Measurements from ENCODE around the gene PPP2R3A.
"Not testable (repeated sequence)": the region's sequence is repeated elsewhere in the genome, so short reads cannot be mapped to it uniquely, and the experiment has no call there.

PPP2R3A gene

DNA sequence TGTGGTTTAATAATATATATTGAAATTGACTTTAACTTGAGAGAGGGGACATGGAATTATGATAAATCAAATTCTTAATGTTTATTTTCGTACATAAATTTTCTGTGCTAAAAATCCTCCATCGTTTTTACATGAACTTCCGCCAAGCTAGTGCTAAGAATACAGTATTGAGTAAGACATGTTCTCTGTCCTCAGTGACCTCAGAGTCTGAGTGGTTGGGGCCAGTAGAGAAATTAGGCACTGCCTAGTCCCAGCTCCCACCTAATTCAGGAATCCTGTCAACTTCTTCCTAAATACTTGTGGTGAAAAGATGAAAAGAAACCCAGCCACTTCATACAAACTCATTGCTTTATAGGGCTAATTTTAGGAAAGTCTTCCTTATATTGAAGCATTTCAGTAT lies 110.3 kb downstream of the PPP2R3A start:
- Histone ChIP-seq H3K36me3 (ENCODE audit: control insufficient read depth, insufficient read depth, low read length) (no peaks in the 10 kb centered on the region), H3K27ac (no peak overlapping the region), H3K9ac (no peak overlapping the region)

DNA sequence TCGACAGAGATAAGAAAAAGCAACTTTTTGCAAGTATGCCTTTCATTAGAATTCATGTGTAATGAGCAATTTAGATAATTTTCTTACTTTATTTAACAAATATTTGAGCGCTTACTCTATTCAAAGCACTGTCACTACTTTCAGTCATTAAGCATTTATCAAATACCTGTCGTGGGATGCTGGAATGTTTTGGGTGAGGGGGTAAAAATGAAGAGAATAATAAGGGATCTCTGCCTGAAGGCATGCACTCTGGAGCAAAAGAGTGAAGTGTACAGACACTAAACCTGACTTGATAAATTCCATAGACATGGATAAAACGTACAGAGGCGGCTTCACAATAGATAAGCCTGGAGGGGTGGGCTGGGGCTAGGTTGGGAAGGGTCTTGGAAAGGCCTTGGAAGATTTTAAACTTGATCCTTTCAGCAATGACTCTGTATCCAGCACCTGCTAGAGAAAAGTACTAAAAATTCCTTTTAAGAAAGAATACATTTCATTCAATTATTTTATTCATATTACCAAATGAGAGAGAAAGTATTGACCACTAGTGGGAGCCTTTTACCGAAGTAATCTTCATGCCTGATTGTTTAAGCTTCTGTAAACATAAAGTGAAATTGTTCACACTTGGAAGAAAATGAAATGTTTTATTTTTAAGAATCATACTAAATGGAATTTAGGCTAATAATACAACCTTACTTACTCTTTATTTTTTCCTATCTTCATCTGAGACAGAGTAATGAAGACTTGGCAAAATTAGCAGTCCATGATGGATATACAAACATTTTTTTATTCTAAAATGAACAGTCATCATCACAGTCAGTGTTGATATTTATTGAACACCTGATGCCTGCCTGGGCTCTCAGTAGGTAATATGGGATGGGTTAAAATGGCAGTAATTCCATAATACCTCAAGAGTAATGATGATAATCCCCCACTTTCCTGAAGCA lies 113.2 kb downstream of the PPP2R3A start:
- no peaks in the 10 kb centered on the region for H3K9me3 ChIP-seq (ENCODE audit: control insufficient read depth, low read length)
- no peak overlapping the region for H3K9ac ChIP-seq
- no peak overlapping the region for H2AFZ ChIP-seq
- H3K4me3 ChIP-seq (ENCODE audit: low read depth, low read length): no peak overlapping the region
- TF ChIP-seq, protein P1, sequence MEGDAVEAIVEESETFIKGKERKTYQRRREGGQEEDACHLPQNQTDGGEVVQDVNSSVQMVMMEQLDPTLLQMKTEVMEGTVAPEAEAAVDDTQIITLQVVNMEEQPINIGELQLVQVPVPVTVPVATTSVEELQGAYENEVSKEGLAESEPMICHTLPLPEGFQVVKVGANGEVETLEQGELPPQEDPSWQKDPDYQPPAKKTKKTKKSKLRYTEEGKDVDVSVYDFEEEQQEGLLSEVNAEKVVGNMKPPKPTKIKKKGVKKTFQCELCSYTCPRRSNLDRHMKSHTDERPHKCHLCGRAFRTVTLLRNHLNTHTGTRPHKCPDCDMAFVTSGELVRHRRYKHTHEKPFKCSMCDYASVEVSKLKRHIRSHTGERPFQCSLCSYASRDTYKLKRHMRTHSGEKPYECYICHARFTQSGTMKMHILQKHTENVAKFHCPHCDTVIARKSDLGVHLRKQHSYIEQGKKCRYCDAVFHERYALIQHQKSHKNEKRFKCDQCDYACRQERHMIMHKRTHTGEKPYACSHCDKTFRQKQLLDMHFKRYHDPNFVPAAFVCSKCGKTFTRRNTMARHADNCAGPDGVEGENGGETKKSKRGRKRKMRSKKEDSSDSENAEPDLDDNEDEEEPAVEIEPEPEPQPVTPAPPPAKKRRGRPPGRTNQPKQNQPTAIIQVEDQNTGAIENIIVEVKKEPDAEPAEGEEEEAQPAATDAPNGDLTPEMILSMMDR (IDR thresholded peaks at IDR 0.05): peak; percentile 69
- no peak overlapping the region for H3K27ac ChIP-seq
- H3K27me3 ChIP-seq (ENCODE audit: control insufficient read depth, insufficient read depth, low read length): no peaks in the 10 kb centered on the region
- no peaks in the 10 kb centered on the region for H3K36me3 ChIP-seq (ENCODE audit: control insufficient read depth, insufficient read depth, low read length)
- H3K4me2 ChIP-seq (ENCODE audit: low read length): no peak overlapping the region
- no peaks in the 10 kb centered on the region for H3K4me1 ChIP-seq
- H3K79me2 ChIP-seq: no peaks in the 10 kb centered on the region

More for the DNA sequence above, 110.3 kb downstream of the PPP2R3A start:
- Histone ChIP-seq H3K79me2 (no peaks in the 10 kb centered on the region), H3K27me3 (ENCODE audit: control insufficient read depth, insufficient read depth, low read length) (no peaks in the 10 kb centered on the region), H3K4me1 (peaks cover 5% of the 10 kb centered on the region), H3K4me3 (ENCODE audit: low read depth, low read length) (no peak overlapping the region), H3K9me3 (ENCODE audit: control insufficient read depth, low read length) (no peaks in the 10 kb centered on the region), H3K4me2 (ENCODE audit: low read length) (no peak overlapping the region), H2AFZ (no peak overlapping the region)
- TF ChIP-seq, protein P1 (IDR thresholded peaks at IDR 0.05): no peak

DNA sequence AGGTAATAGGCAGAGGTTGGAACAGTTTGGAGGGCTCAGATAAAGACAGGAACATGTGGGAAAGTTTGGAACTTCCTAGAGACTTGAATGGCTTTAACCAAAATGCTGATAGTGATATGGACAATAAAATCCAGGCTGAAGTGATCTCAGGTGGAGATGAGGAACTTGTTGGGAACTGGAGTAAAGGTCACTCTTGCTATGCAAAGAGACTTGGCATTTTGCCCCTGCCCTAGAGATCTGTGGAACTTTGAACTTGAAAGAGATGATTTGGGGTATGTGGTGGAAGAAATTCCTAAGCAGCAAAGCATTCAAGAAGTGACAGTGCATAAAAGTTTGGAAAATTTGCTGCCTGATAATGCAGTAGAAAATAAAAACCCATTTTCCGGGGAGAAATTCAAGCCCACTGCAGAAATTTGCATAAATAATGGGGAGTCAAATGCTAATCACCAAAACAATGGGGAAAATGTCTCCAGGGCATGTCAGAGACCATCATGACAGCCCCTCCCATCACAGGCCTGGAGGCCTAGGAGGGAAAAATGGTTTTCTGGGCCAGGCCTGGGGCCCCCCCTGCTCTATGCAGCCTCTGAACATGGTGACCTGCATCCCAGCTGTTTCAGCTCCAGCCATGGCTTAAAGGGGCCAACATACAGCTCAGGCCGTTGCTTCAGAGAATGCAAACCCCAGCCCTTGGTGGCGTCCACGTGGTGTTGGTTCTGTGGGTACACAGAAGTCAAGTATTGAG lies 118.3 kb downstream of the PPP2R3A start:
- not testable (repeated sequence) for H3K27me3 ChIP-seq (ENCODE audit: control insufficient read depth, insufficient read depth, low read length); H3K4me3 ChIP-seq (ENCODE audit: low read depth, low read length); H3K27ac ChIP-seq; H3K4me2 ChIP-seq (ENCODE audit: low read length); H3K9ac ChIP-seq; H2AFZ ChIP-seq; H3K4me1 ChIP-seq; H3K9me3 ChIP-seq (ENCODE audit: control insufficient read depth, low read length); H3K79me2 ChIP-seq; H3K36me3 ChIP-seq (ENCODE audit: control insufficient read depth, insufficient read depth, low read length)

DNA sequence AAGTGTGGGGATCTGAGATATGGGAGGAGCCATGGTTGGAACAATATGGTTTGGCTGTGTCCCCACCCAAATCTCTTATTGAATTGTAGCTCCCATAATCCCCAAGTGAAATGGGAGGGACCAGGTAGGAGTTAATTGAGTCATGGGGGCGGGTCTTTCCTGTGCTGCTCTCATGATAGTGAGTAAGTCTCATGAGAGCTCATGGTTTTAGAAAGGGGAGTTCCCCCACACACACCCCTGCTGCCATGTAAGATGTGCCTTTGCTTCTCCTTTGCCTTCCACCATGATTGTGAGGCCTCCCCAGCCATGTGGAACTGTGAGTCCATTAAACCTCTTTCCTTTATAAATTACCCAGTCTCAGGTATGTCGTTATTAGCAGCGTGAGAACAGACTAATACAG lies 119.5 kb downstream of the PPP2R3A start:
- H3K27ac ChIP-seq; H3K79me2 ChIP-seq; H2AFZ ChIP-seq; H3K9ac ChIP-seq; H3K27me3 ChIP-seq (ENCODE audit: control insufficient read depth, insufficient read depth, low read length); H3K36me3 ChIP-seq (ENCODE audit: control insufficient read depth, insufficient read depth, low read length); H3K4me1 ChIP-seq; H3K4me3 ChIP-seq (ENCODE audit: low read depth, low read length); H3K4me2 ChIP-seq (ENCODE audit: low read length); H3K9me3 ChIP-seq (ENCODE audit: control insufficient read depth, low read length): not testable (repeated sequence)

GRCh38 chr3:136093771-136094170 lies 128.2 kb downstream of the PPP2R3A start:
- Histone ChIP-seq H3K4me2 (ENCODE audit: low read length) (no peak overlapping the region), H3K27me3 (ENCODE audit: control insufficient read depth, insufficient read depth, low read length) (no peaks in the 10 kb centered on the region), H3K9ac (no peak overlapping the region), H3K9me3 (ENCODE audit: control insufficient read depth, low read length) (no peaks in the 10 kb centered on the region), H3K4me3 (ENCODE audit: low read depth, low read length) (no peak overlapping the region), H2AFZ (no peak overlapping the region), H3K27ac (no peak overlapping the region), H3K36me3 (ENCODE audit: control insufficient read depth, insufficient read depth, low read length) (peaks cover 3% of the 10 kb centered on the region), H3K4me1 (peaks cover 2% of the 10 kb centered on the region), H3K79me2 (no peaks in the 10 kb centered on the region)
- TF ChIP-seq, protein P1 (IDR thresholded peaks at IDR 0.05): no peak

Measured in parathyroid adenoma (tissue), 2 donors.